ENCODE measurements around the gene TMEM9. TPM values are rescaled to one million over a fixed set of nuclear protein-coding genes. Genes with fewer than 3 reads are reported as not detected.

Gene TMEM9
- total RNA-seq, 4 donors from 2014 or later, result 88.9 to 190 (median 133) TPM

DNA sequence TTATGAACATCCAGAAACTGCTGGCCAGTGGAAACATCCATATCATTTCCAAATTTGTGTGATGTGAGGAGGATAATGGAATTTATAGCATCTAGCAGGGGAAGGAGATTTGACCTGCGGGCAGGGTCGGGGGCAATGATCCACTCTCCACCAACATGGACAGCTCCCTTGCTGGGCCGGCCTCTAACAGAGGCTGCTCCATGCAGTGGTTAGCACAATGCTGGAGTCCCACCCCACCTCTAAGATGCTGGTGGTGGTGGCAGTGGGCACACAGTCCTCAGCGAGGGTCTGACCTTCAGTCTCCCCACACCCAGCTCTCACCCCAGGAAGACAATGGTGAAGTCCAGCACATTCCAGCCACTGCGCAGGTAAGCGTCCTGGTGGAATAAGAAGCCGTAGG is 60.7 kb downstream of the TMEM9 start:
- no peaks in the 10 kb centered on the region for H3K9me3 ChIP-seq
- no peak for DNase-seq
- H3K36me3 ChIP-seq, result no peaks in the 10 kb centered on the region
- TF ChIP-seq, protein P1, sequence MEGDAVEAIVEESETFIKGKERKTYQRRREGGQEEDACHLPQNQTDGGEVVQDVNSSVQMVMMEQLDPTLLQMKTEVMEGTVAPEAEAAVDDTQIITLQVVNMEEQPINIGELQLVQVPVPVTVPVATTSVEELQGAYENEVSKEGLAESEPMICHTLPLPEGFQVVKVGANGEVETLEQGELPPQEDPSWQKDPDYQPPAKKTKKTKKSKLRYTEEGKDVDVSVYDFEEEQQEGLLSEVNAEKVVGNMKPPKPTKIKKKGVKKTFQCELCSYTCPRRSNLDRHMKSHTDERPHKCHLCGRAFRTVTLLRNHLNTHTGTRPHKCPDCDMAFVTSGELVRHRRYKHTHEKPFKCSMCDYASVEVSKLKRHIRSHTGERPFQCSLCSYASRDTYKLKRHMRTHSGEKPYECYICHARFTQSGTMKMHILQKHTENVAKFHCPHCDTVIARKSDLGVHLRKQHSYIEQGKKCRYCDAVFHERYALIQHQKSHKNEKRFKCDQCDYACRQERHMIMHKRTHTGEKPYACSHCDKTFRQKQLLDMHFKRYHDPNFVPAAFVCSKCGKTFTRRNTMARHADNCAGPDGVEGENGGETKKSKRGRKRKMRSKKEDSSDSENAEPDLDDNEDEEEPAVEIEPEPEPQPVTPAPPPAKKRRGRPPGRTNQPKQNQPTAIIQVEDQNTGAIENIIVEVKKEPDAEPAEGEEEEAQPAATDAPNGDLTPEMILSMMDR (IDR thresholded peaks at IDR 0.05), result no peak
- no peak for TF ChIP-seq POLR2A (IDR thresholded peaks at IDR 0.05)
- no peak overlapping the region for H3K4me3 ChIP-seq (replicated peaks in 1 of 3)
- no peaks in the 10 kb centered on the region for H3K4me1 ChIP-seq
- 91 to 97% methylated on average over 6 to 7 of the region's 7 CpGs for WGBS, 2 donors
- H3K27me3 ChIP-seq, result no peaks in the 10 kb centered on the region
- no peak overlapping the region for H3K27ac ChIP-seq
- intact Hi-C loops (cut with DNase I), result no loop called here

DNA sequence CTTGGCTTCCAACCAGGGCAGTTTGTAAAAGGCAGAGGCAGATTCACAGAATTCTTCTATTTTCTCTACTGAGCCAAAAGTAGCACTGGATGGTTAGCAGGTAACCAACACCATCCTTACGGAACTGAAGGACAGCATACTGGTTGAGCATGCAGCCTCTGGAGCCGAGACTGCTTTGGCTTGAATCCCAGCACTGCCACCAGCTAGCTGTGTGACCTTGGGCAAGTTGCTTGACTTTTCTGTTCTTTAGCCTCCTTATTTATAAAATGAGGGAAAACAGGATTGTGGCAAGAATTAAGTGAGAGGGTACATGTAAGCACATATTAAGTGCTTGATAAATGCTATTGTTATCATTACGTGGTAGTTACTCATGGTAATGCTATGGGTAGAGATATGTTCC is 61.5 kb downstream of the TMEM9 start:
- WGBS, 2 donors, result 83 to 88% methylated on average over 3 of the region's 3 CpGs
- H3K27me3 ChIP-seq, result no peaks in the 10 kb centered on the region
- no peaks in the 10 kb centered on the region for H3K36me3 ChIP-seq
- H3K27ac ChIP-seq, result no peak overlapping the region
- no peak for TF ChIP-seq POLR2A (IDR thresholded peaks at IDR 0.05)
- TF ChIP-seq, protein P1 (IDR thresholded peaks at IDR 0.05), result no peak
- H3K9me3 ChIP-seq, result no peaks in the 10 kb centered on the region
- no peak overlapping the region for H3K4me3 ChIP-seq (replicated peaks in 1 of 3)
- intact Hi-C loops (cut with DNase I), result no loop called here
- H3K4me1 ChIP-seq, result no peaks in the 10 kb centered on the region
- DNase-seq, result no peak

GRCh38 chr1:201091256-201091655 is 63.0 kb downstream of the TMEM9 start:
- no peaks in the 10 kb centered on the region for H3K36me3 ChIP-seq
- no peaks in the 10 kb centered on the region for H3K27me3 ChIP-seq
- DNase-seq, result no peak
- no peaks in the 10 kb centered on the region for H3K4me1 ChIP-seq
- no peak overlapping the region for H3K27ac ChIP-seq
- 74 to 84% methylated on average over 4 of the region's 4 CpGs for WGBS, 2 donors
- no peak overlapping the region for H3K4me3 ChIP-seq (replicated peaks in 1 of 3)
- TF ChIP-seq, protein P1 (IDR thresholded peaks at IDR 0.05), result no peak
- no peak for TF ChIP-seq POLR2A (IDR thresholded peaks at IDR 0.05)
- no peaks in the 10 kb centered on the region for H3K9me3 ChIP-seq
- intact Hi-C loops (cut with DNase I), result no loop called here

DNA sequence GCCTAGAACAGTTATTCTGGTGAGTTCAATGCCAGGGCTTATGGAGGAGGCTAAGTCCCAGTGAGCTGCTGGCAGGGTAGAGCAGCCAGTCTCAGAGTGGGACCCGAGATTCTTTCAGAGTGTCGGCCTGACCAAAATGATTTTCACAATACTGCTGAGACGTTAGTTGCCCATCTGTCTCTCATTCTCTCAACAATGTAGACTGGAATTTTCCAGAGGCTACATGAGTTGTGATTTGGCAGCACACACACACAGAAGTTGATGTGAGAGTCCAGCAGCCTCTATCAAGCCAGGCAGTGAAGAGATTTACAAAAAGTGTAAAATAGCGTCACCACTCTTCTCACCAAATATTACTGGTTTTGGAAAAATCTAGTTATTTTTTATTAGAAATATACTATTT is 63.7 kb downstream of the TMEM9 start:
- Histone ChIP-seq H3K4me3 (replicated peaks in 1 of 3) (no peak overlapping the region), H3K27ac (no peak overlapping the region), H3K36me3 (no peaks in the 10 kb centered on the region), H3K9me3 (no peaks in the 10 kb centered on the region), H3K4me1 (no peaks in the 10 kb centered on the region), H3K27me3 (no peaks in the 10 kb centered on the region)
- no peak for DNase-seq
- intact Hi-C loops (cut with DNase I), result no loop called here
- 83% methylated on average over 4 of the region's 4 CpGs for WGBS, 2 donors
- TF ChIP-seq, protein P1 (IDR thresholded peaks at IDR 0.05), result no peak
- TF ChIP-seq POLR2A (IDR thresholded peaks at IDR 0.05), result no peak

DNA sequence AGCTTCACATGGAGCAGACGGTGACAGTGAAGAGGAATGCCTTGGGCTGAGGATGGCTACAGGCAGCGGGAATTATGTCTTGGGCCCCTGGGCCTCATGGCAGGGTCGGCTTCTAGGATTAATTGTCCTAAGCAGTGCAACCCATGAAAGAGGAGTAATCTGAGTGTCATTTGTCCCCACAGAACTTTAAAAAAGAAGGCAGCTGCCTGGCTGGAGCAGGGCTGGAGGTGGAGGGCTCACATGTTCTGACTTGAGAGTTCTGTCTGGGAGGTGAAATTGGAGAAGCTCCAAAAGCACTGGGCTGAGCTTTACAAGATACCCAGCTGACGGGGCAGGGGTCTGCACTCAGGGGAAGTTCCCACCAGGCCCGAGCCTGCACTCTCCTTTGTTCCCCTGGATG is 64.7 kb downstream of the TMEM9 start:
- 69 to 77% methylated on average over 5 of the region's 5 CpGs for WGBS, 2 donors
- Histone ChIP-seq H3K4me3 (replicated peaks in 1 of 3) (no peak overlapping the region), H3K27ac (no peak overlapping the region), H3K4me1 (no peaks in the 10 kb centered on the region), H3K36me3 (no peaks in the 10 kb centered on the region), H3K27me3 (no peaks in the 10 kb centered on the region), H3K9me3 (no peaks in the 10 kb centered on the region)
- intact Hi-C loops (cut with DNase I), result no loop called here
- DNase-seq, result no peak
- no peak for TF ChIP-seq POLR2A (IDR thresholded peaks at IDR 0.05)
- TF ChIP-seq, protein P1 (IDR thresholded peaks at IDR 0.05), result no peak
